ENCODE data around the gene COPRS. TPM values are rescaled to one million over a fixed set of nuclear protein-coding genes. Genes with fewer than 3 reads are reported as not detected.

The COPRS gene
- polyA plus RNA-seq, 1 of the 3 experiments (the other 2 are of a cell fraction): 88.8 TPM

DNA sequence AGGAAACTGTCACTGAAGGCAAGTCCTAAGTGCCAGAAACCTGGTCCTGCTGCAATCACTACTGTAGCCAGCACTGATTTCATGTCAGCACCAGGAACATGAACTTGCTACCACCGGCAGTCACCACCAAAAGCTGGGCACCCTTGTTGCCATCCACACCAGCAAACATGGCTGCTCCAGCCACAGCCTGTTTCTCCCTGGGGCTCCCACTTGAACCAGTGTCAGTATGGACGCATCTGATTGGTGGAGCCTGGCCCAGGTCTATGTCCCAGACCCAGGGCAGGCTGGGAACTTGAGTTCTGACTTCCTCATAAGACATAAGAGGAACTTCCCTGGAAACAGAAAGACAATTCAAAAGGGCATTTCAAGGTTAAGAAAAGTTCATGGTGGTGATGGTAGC is 56.5 kb downstream of the COPRS start:
- Histone ChIP-seq H2AFZ (ENCODE audit: low read depth) (no peak overlapping the region), H3K4me1 (ENCODE audit: control insufficient read depth in 1 of 2, insufficient read depth in 2 of 2, low read depth in 1 of 2, low read length in 1 of 2) (no peaks in the 10 kb centered on the region), H3K27ac (ENCODE audit: low read depth in 2 of 2, low read length in 1 of 2) (no peak overlapping the region), H3K9ac (no peak overlapping the region), H3K27me3 (ENCODE audit: insufficient read depth) (no peaks in the 10 kb centered on the region), H3K79me2 (ENCODE audit: insufficient read depth) (no peaks in the 10 kb centered on the region), H3F3A (replicated peaks; ENCODE audit: insufficient read depth) (no peaks in the 10 kb centered on the region), H3K9me2 (no peaks in the 10 kb centered on the region), H3K4me3 (ENCODE audit: low read depth in 2 of 2, low read length in 1 of 2) (no peak overlapping the region), H4K20me1 (ENCODE audit: insufficient read depth) (no peaks in the 10 kb centered on the region), H3K9me3 (no peaks in the 10 kb centered on the region), H3K36me3 (replicated peaks in 1 of 2; ENCODE audit: control insufficient read depth in 1 of 2, insufficient read depth in 2 of 2, low read length in 1 of 2) (no peaks in the 10 kb centered on the region), H3K4me2 (no peak overlapping the region)
- CTCF ChIA-PET: interaction anchor here (1.8 kb wide), 1 partner anchor 244 kb away, joined by 4 read pairs; no protein-coding TSS in a partner anchor
- TF ChIP-seq FOSL2 (IDR thresholded peaks at IDR 0.05; ENCODE audit: borderline replicate concordance, low read depth) (no peak), YY1 (IDR thresholded peaks at IDR 0.05; ENCODE audit: low read depth) (peak; percentile 40; the same call in 1 of the 2 replicates)
- WGBS (ENCODE audit: low lambda C conversion rate): 100% methylated on average over 1 of the region's 2 CpGs
- DNase-seq: no peak
- POLR2A ChIA-PET: no interaction called here

Other genes starting within 250 kb of the COPRS start
- gene UTP6, start 42.5 kb upstream of the COPRS start, polyA plus RNA-seq (2012; rRNA removed): 13.3 and 19.8 TPM in 2 replicates
- gene SUZ12, start 77.8 kb upstream of the COPRS start, polyA plus RNA-seq (2012; rRNA removed): 6.3 and 7.7 TPM in 2 replicates
- 9.3 and 10.9 TPM in 2 replicates for gene LRRC37B, start 148.1 kb upstream of the COPRS start, polyA plus RNA-seq (2012; rRNA removed)